22Rv1 (cell line): Measurements from ENCODE around the gene SEC23A.

Source experiments
- CTCF ChIP-seq: fragments of 450-650 bp; IDR thresholded peaks from 2 replicates; pipeline ENCODE4 v1.5.1; 2017; ENCODE audit warnings: mild to moderate bottlenecking
- ZFX ChIP-seq: fragments of 450-650 bp; IDR thresholded peaks from 2 replicates; pipeline ENCODE4 v1.6.1; 2017; ENCODE audit warnings: antibody characterized with exemption, borderline replicate concordance

GRCh38 chr14:39043352-39043943 is 59.6 kb downstream of the SEC23A start:
- no peak for TF ChIP-seq CTCF
- no peak for TF ChIP-seq ZFX
